ENCODE measurements around the gene IQSEC1. TPM values are rescaled to one million over a fixed set of nuclear protein-coding genes. Genes with fewer than 3 reads are reported as not detected.

IQSEC1 gene
- polyA plus RNA-seq, 1 donor (not counting 4 experiments of a cell fraction or from before 2014, with no cell fraction given): 2.8 TPM

DNA sequence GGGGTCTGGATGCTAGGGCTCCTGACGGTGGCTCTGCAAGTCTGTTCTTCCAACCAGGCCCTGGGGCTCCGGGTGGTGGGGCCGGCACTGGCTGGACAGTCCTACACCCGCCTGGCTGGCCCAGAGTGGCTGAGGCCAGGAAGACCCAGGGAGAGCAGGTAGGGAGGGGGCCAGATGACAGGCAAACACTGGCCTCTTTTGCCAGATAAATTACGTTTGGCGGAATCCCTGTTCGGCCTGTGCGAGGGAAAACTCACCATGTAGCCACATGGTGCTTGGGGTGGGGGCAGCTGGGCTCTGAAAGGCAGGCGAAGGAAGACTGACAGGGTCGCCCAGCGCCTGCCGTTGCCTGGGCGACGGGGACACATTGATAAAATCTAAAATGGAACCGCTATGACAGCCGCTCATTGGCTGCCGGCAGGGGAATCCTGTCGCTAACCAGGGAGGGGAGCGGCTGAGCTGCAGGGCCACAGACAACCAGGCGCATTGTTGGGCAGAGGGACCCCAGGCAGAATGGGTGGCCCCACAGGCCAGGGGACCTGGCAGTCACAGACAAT is 30.4 kb downstream of the IQSEC1 start:
- H3K9me3 ChIP-seq (ENCODE audit: control insufficient read depth, low read depth, low read length): no peaks in the 10 kb centered on the region
- no peaks in the 10 kb centered on the region for H3K36me3 ChIP-seq (ENCODE audit: control insufficient read depth in 2 of 2, extremely low read depth in 1 of 2, insufficient read depth in 2 of 2, low read length in 2 of 2)
- H2AFZ ChIP-seq (ENCODE audit: control insufficient read depth, low read length): no peak overlapping the region
- H3K27ac ChIP-seq (ENCODE audit: control insufficient read depth, insufficient read depth, low read length): no peak overlapping the region
- no peaks in the 10 kb centered on the region for H3K9me1 ChIP-seq (ENCODE audit: control insufficient read depth, extremely low read depth, insufficient read depth, low read length)
- TF ChIP-seq, protein P1, sequence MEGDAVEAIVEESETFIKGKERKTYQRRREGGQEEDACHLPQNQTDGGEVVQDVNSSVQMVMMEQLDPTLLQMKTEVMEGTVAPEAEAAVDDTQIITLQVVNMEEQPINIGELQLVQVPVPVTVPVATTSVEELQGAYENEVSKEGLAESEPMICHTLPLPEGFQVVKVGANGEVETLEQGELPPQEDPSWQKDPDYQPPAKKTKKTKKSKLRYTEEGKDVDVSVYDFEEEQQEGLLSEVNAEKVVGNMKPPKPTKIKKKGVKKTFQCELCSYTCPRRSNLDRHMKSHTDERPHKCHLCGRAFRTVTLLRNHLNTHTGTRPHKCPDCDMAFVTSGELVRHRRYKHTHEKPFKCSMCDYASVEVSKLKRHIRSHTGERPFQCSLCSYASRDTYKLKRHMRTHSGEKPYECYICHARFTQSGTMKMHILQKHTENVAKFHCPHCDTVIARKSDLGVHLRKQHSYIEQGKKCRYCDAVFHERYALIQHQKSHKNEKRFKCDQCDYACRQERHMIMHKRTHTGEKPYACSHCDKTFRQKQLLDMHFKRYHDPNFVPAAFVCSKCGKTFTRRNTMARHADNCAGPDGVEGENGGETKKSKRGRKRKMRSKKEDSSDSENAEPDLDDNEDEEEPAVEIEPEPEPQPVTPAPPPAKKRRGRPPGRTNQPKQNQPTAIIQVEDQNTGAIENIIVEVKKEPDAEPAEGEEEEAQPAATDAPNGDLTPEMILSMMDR (optimal IDR thresholded peaks at IDR 0.05 in 1 of 3, IDR thresholded peaks at IDR 0.05 in 1 of 3, conservative IDR thresholded peaks at IDR 0.05 in 1 of 3; ENCODE audit: extremely low read depth in 1 of 3, insufficient read depth in 2 of 3, low read length in 3 of 3): no peak
- no peak for TF ChIP-seq EZH2 (IDR thresholded peaks at IDR 0.05; ENCODE audit: low read length)
- H3K4me1 ChIP-seq (ENCODE audit: control insufficient read depth, extremely low read depth, insufficient read depth, low read length): no peaks in the 10 kb centered on the region
- H3K4me3 ChIP-seq (ENCODE audit: control insufficient read depth in 2 of 3, extremely low read depth in 1 of 3, insufficient read depth in 2 of 3, low read depth in 1 of 3, low read length in 3 of 3): no peak overlapping the region
- FAIRE-seq: no peak
- no peak for DNase-seq (ENCODE audit: low read depth, low spot score)
- no peak overlapping the region for H3K4me2 ChIP-seq (ENCODE audit: control insufficient read depth, extremely low read depth, insufficient read depth, low read depth, low read length)
- peaks cover 10% of the 10 kb centered on the region for H3K27me3 ChIP-seq (ENCODE audit: control insufficient read depth, extremely low read depth, insufficient read depth, low read length)
- H4K20me1 ChIP-seq (ENCODE audit: control insufficient read depth, extremely low read depth, insufficient read depth, low read length): no peaks in the 10 kb centered on the region
- no peaks in the 10 kb centered on the region for H3K79me2 ChIP-seq (ENCODE audit: control insufficient read depth, insufficient read depth, low read length)
- H3K9ac ChIP-seq (ENCODE audit: control insufficient read depth, extremely low read depth, insufficient read depth, low read length): no peak overlapping the region
- dilution Hi-C loops (cut with MboI; ENCODE audit: extremely low pct_ligation_motif_present, low sequenced_read_pairs): no loop called here

DNA sequence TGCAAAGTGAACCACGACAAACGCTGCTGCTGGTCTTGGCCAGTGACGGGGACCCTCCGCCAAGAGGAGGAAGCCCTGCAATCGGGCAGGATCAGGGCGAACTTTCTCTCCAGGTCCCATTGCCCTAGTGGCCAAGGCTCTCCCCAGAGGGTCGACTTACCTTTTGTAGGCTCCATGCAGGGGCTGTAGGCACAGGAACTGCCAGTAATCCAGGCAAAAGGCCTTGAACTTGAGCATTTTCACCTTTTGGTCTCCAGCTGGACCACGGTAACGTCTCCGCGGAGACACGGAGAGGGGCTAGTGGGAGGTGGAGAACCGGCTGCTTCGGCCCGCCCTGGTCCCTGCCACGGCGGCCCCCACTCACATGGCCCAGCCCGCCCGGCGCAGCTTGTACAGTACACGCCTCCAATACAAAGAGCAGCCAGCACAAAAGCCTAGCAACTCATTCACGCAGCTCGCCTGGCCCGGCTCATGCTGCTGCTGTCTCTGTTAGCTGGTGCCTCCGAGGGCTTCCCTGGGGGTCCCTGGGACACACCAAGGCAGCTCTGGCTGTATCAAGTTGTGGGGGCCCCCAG is 31.0 kb downstream of the IQSEC1 start:
- no peaks in the 10 kb centered on the region for H3K4me1 ChIP-seq (ENCODE audit: control insufficient read depth, extremely low read depth, insufficient read depth, low read length)

More for the DNA sequence above, 31.0 kb downstream of the IQSEC1 start:
- Histone ChIP-seq H3K9me3 (ENCODE audit: control insufficient read depth, low read depth, low read length) (no peaks in the 10 kb centered on the region), H3K27me3 (ENCODE audit: control insufficient read depth, extremely low read depth, insufficient read depth, low read length) (peaks cover 10% of the 10 kb centered on the region), H3K79me2 (ENCODE audit: control insufficient read depth, insufficient read depth, low read length) (no peaks in the 10 kb centered on the region), H3K36me3 (ENCODE audit: control insufficient read depth in 2 of 2, extremely low read depth in 1 of 2, insufficient read depth in 2 of 2, low read length in 2 of 2) (no peaks in the 10 kb centered on the region), H3K9me1 (ENCODE audit: control insufficient read depth, extremely low read depth, insufficient read depth, low read length) (no peaks in the 10 kb centered on the region), H4K20me1 (ENCODE audit: control insufficient read depth, extremely low read depth, insufficient read depth, low read length) (no peaks in the 10 kb centered on the region), H2AFZ (ENCODE audit: control insufficient read depth, low read length) (no peak overlapping the region), H3K4me3 (ENCODE audit: control insufficient read depth in 2 of 3, extremely low read depth in 1 of 3, insufficient read depth in 2 of 3, low read depth in 1 of 3, low read length in 3 of 3) (no peak overlapping the region), H3K9ac (ENCODE audit: control insufficient read depth, extremely low read depth, insufficient read depth, low read length) (no peak overlapping the region), H3K4me2 (ENCODE audit: control insufficient read depth, extremely low read depth, insufficient read depth, low read depth, low read length) (no peak overlapping the region), H3K27ac (ENCODE audit: control insufficient read depth, insufficient read depth, low read length) (no peak overlapping the region)
- dilution Hi-C loops (cut with MboI; ENCODE audit: extremely low pct_ligation_motif_present, low sequenced_read_pairs): no loop called here
- no peak for DNase-seq (ENCODE audit: low read depth, low spot score)
- FAIRE-seq: no peak
- TF ChIP-seq, protein P1 (optimal IDR thresholded peaks at IDR 0.05 in 1 of 3, IDR thresholded peaks at IDR 0.05 in 1 of 3, conservative IDR thresholded peaks at IDR 0.05 in 1 of 3; ENCODE audit: extremely low read depth in 1 of 3, insufficient read depth in 2 of 3, low read length in 3 of 3): no peak
- TF ChIP-seq EZH2 (IDR thresholded peaks at IDR 0.05; ENCODE audit: low read length): no peak
